Hepatocyte (in vitro differentiated cells): Measurements from ENCODE around the gene DPP10.

ENCODE experiments used
- CTCF ChIP-seq: fragments of 200-600 bp; sonication (generic); IDR thresholded peaks from 2 replicates; pipeline ENCODE4 v1.5.1; 2016; ENCODE audit warnings: antibody characterized with exemption, mild to moderate bottlenecking; ENCODE audit not compliant: poor library complexity
- EZH2 ChIP-seq: fragments of 200-600 bp; sonication (generic); IDR thresholded peaks from 2 replicates; pipeline ENCODE4 v1.6.1; 2016; ENCODE audit warnings: antibody characterized with exemption, mild to moderate bottlenecking, borderline replicate concordance
- EZH2phosphoT487 ChIP-seq: fragments of 200-600 bp; sonication (generic); IDR thresholded peaks from one replicate; pipeline ENCODE4 v1.6.1; 2018; ENCODE audit warnings: antibody characterized with exemption, mild to moderate bottlenecking, low read depth, moderate library complexity; ENCODE audit not compliant: unreplicated experiment, severe bottlenecking

- TF ChIP-seq CTCF (no peak), EZH2phosphoT487 (no peak), EZH2 (no peak)
Observed at GRCh38 chr2:114598329-114598728, 155.9 kb downstream of the DPP10 start.
